ENCODE measurements around the gene FAT1.

GRCh38 chr4:186761393-186761792 is 37.7 kb upstream of the FAT1 start:
- TF ChIP-seq CTCF (IDR thresholded peaks at IDR 0.05 in 4 of 5, conservative IDR thresholded peaks at IDR 0.05 in 1 of 5) (no peak), POLR2A (IDR thresholded peaks at IDR 0.05) (no peak)

Measured in gastrocnemius medialis (tissue), 4 donors.